Sigmoid colon (tissue), 7 donors: Measurements from ENCODE around the gene SYF2. TPM values are rescaled to one million over a fixed set of nuclear protein-coding genes. Genes with fewer than 3 reads are reported as not detected.

Experiments
- DNase-seq: peaks from one replicate; pipeline ENCODE4 v3.0.0-alpha.2; 2019
- H3K27ac ChIP-seq, 4 donors: fragments of 200-600 bp; sonication (generic); one replicate each; pipeline ENCODE4 v1.5.1; 2016 to 2019; ENCODE audit warnings: mild to moderate bottlenecking in 1 of 4
- H3K27me3 ChIP-seq, 3 donors: fragments of 200-600 bp; sonication (generic); one replicate each; pipeline ENCODE4 v1.5.1; 2019; ENCODE audit warnings: mild to moderate bottlenecking in 1 of 3
- H3K36me3 ChIP-seq, 4 donors: fragments of 200-600 bp; sonication (generic); one replicate each; pipeline ENCODE4 v1.5.1; 2016 to 2019
- H3K4me1 ChIP-seq, 4 donors: fragments of 200-600 bp; sonication (generic); one replicate each; pipeline ENCODE4 v1.5.1; 2017 to 2019
- H3K4me3 ChIP-seq, 4 donors: fragments of 200-600 bp; sonication (generic); one replicate each; pipeline ENCODE4 v1.5.1; 2017 to 2019; ENCODE audit warnings: mild to moderate bottlenecking in 2 of 4, moderate library complexity in 1 of 4
- H3K9me3 ChIP-seq, 4 donors: fragments of 200-600 bp in 3 of 4; sonication (generic) in 3 of 4; one replicate each; pipeline versions ENCODE4 v1.5.1 to v1.6.1; 2013 to 2019
- CTCF ChIP-seq, 4 experiments: fragments of 450-650 bp in 3 of 4; fragments of 200-600 bp in 1 of 4; IDR thresholded peaks; one replicate each; pipeline ENCODE4 v1.5.1; 2016 to 2019; ENCODE audit warnings: antibody characterized with exemption in 4 of 4, mild to moderate bottlenecking in 3 of 4, moderate library complexity in 2 of 4
- EP300 ChIP-seq, 4 donors: sonication (generic); formaldehyde crosslinking; IDR thresholded peaks; one replicate each; pipeline ENCODE4 v1.6.1; 2017; ENCODE audit warnings: antibody characterized with exemption in 4 of 4
- POLR2A ChIP-seq, 2 donors: fragments of 450-650 bp; IDR thresholded peaks; one replicate each; pipeline ENCODE4 v1.6.1; 2016; ENCODE audit warnings: antibody characterized with exemption in 2 of 2, mild to moderate bottlenecking in 2 of 2, moderate library complexity in 2 of 2
- POLR2AphosphoS5 ChIP-seq, 4 donors: sonication (generic); formaldehyde crosslinking; IDR thresholded peaks; one replicate each; pipeline ENCODE4 v1.6.1; 2017; ENCODE audit warnings: antibody characterized with exemption in 4 of 4
- WGBS, 2 donors: extraction: QIAGEN DNeasy Blood & Tissue Kit; methylation state at CpG; one replicate each; pipeline ENCODE4 v1.1.7; 2013; 5-methylcytosine and 5-hydroxymethylcytosine counted together
- intact Hi-C: fragments of 100-400 bp; cut with DNase I; formaldehyde crosslinking; loops from one replicate; pipeline ENCODE4 v1.15.1; 2023
- polyA plus RNA-seq, 3 donors: library from polyadenylated mRNA; stranded (reverse); fragments of 200-250 nt; gene quantifications; one replicate each; pipeline ENCODE4 v1.2.3, GENCODE V29; 2013
- total RNA-seq, 4 donors: library from RNA; depleted of rRNA; stranded (reverse); fragments of >200 nt; gene quantifications; one replicate each; pipeline ENCODE4 v1.1.0, GENCODE V29; 2016
- donor health status: healthy with polysubstance abuse.
- donor health status: Bipolar disorder and iron deficiency.
- donor health status: healthy.

Gene SYF2
- total and polyA plus RNA-seq, 7 donors, result 58.2 to 138 (median 95.2) TPM

- Histone ChIP-seq H3K36me3 (no peaks in the 10 kb centered on the region), H3K9me3 (no peaks in the 10 kb centered on the region), H3K27ac (no peak overlapping the region), H3K4me1 (peaks cover 0 to 5% (median 0%) of the 10 kb centered on the region in 4 donors), H3K27me3 (no peaks in the 10 kb centered on the region), H3K4me3 (no peak overlapping the region)
- no peak for TF ChIP-seq POLR2A (IDR thresholded peaks at IDR 0.05)
- TF ChIP-seq POLR2AphosphoS5 (IDR thresholded peaks at IDR 0.05), result no peak
- TF ChIP-seq EP300 (IDR thresholded peaks at IDR 0.05), result no peak
- TF ChIP-seq CTCF (IDR thresholded peaks at IDR 0.05), result no peak
- WGBS, 2 donors, result 89 to 96% methylated on average over 5 of the region's 5 CpGs
- DNase-seq, result peak; percentile 20
- intact Hi-C loops, result loop anchor here (2.0 to 10.0 kb wide), 2 partner anchors 271 to 357 kb away; partner anchors contain the start of gene RUNX3
Measured at GRCh38 chr1:25205786-25206185, 26.5 kb downstream of the SYF2 start.

GRCh38 chr1:25204797-25205480 is 27.4 kb downstream of the SYF2 start:
- Histone ChIP-seq H3K9me3 (no peaks in the 10 kb centered on the region), H3K36me3 (no peaks in the 10 kb centered on the region), H3K27me3 (no peaks in the 10 kb centered on the region), H3K27ac (no peak overlapping the region), H3K4me1 (peaks cover 0 to 5% (median 0%) of the 10 kb centered on the region in 4 donors), H3K4me3 (no peak overlapping the region)
- 61 to 63% methylated on average over 9 of the region's 9 CpGs for WGBS, 2 donors
- DNase-seq, result peak; percentile 41
- no peak for TF ChIP-seq EP300 (IDR thresholded peaks at IDR 0.05)
- no peak for TF ChIP-seq POLR2AphosphoS5 (IDR thresholded peaks at IDR 0.05)
- no peak for TF ChIP-seq POLR2A (IDR thresholded peaks at IDR 0.05)
- TF ChIP-seq CTCF (IDR thresholded peaks at IDR 0.05), result peak; percentile 14 to 87 (median 50)
- intact Hi-C loops, result loop anchor here (2.0 to 10.0 kb wide), 2 partner anchors 270 to 356 kb away; partner anchors contain the start of gene RUNX3

GRCh38 chr1:25201006-25201405 is 31.3 kb downstream of the SYF2 start:
- WGBS, 2 donors, result 87 to 89% methylated on average over 7 of the region's 7 CpGs
- Histone ChIP-seq H3K36me3 (no peaks in the 10 kb centered on the region), H3K9me3 (no peaks in the 10 kb centered on the region), H3K4me1 (peaks cover 0 to 13% (median 0%) of the 10 kb centered on the region in 4 donors), H3K4me3 (no peak overlapping the region), H3K27ac (no peak overlapping the region), H3K27me3 (no peaks in the 10 kb centered on the region)
- TF ChIP-seq POLR2A (IDR thresholded peaks at IDR 0.05) (no peak), CTCF (IDR thresholded peaks at IDR 0.05) (no peak), POLR2AphosphoS5 (IDR thresholded peaks at IDR 0.05) (no peak), EP300 (IDR thresholded peaks at IDR 0.05) (no peak)
- no peak for DNase-seq
- intact Hi-C loops, result loop anchor here (10.0 kb wide), 1 partner anchor 266 kb away; the partner anchor contains the start of gene RUNX3

- Histone ChIP-seq H3K27ac (no peak overlapping the region), H3K4me1 (peaks cover 0 to 11% (median 0%) of the 10 kb centered on the region in 4 donors), H3K4me3 (no peak overlapping the region), H3K27me3 (peaks cover 0 to 4% (median 0%) of the 10 kb centered on the region in 3 donors), H3K36me3 (no peaks in the 10 kb centered on the region), H3K9me3 (no peaks in the 10 kb centered on the region)
- TF ChIP-seq EP300 (IDR thresholded peaks at IDR 0.05) (no peak), POLR2A (IDR thresholded peaks at IDR 0.05) (no peak), POLR2AphosphoS5 (IDR thresholded peaks at IDR 0.05) (no peak), CTCF (IDR thresholded peaks at IDR 0.05) (no peak)
- intact Hi-C loops, result loop anchor here (10.0 kb wide), 1 partner anchor 265 kb away; the partner anchor contains the start of gene RUNX3
- WGBS, 2 donors, result 87 to 90% methylated on average over 20 of the region's 20 CpGs
- DNase-seq, result no peak
Measured at GRCh38 chr1:25199819-25200620, 32.3 kb downstream of the SYF2 start.
